Measurements from ENCODE around the gene ADAMTSL1.

The ADAMTSL1 gene

DNA sequence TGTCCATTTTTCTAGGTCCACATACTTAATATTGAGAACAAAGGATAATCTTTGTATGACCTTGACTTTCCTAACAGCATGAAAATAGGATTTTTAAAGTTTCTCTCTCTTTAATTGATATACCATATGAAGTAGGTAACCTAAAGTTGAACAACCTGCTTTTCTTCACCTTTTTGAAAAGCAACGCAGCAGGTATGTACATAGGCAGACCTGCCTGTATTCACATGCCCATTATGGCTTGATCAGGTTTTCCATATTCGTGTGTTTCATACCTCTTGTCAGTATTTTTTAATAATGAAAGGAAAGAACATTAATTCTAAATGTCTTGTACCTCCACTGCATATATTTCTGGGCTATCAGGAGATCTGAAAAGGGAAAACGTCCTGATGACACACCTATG lies 1.5 kb upstream of the ADAMTSL1 start:
- no peak for DNase-seq

DNA sequence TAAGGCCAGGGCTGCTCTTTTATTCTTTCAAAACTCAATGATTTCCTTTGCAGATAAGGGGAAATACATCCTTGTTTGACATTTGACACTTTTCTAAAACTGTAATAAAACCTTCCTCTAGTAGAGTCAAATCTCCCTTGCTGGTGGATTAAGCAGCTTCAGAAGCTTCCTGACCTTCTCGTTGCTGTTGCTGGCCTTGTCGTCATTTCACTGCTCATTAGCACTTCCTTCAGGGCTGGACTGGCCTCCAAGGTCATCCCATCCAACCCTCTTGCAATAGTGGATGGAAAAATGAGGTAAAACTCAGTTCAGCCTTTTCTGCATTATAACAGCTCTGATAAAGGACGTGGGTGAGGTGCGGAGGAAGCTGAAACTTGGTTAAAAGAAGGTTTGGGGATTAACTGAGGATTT lies 1.1 kb upstream of the ADAMTSL1 start:
- DNase-seq: peak; percentile 59

DNA sequence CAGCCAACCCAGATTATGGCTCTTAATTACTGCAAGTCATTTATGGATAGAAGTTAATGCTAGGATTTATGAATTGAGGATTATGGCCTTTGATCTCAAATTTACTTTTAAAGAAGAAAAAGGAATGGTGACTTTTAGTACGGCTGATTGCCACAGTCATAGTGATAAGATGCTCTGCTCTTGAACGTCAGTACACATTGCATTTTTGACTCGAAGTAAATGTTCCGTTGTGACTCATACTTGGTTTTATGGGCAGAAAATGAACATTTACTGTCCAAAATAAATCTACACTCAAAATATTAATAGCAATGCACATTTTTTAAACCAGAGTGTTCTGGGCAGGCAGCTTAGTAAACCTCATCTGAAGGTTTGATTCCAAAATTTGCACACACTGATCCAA lies 830 bp downstream of the ADAMTSL1 start:
- no peak for DNase-seq

- peak; percentile 35 for DNase-seq
Observed at GRCh38 chr9:18477121-18477660, 3.2 kb downstream of the ADAMTSL1 start.

DNA sequence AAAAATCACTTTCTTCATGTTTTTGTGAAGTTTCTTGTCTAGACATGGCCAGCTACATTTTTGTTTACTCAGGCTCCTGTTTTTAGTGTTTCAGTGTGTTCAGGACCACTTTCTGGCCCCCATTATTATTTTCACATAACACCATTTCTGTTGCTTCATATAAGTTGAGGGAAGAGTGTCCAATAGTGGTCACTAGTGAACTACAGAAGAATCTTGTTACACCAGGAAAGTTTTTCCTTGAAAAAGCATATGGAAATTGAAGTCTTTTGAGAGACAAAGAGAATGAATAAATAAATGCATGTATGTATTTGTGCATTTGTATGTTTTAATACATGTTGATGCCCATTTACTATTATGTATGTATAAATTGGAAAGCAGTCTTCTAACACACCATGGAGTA lies 3.8 kb downstream of the ADAMTSL1 start:
- no peak for DNase-seq

DNA sequence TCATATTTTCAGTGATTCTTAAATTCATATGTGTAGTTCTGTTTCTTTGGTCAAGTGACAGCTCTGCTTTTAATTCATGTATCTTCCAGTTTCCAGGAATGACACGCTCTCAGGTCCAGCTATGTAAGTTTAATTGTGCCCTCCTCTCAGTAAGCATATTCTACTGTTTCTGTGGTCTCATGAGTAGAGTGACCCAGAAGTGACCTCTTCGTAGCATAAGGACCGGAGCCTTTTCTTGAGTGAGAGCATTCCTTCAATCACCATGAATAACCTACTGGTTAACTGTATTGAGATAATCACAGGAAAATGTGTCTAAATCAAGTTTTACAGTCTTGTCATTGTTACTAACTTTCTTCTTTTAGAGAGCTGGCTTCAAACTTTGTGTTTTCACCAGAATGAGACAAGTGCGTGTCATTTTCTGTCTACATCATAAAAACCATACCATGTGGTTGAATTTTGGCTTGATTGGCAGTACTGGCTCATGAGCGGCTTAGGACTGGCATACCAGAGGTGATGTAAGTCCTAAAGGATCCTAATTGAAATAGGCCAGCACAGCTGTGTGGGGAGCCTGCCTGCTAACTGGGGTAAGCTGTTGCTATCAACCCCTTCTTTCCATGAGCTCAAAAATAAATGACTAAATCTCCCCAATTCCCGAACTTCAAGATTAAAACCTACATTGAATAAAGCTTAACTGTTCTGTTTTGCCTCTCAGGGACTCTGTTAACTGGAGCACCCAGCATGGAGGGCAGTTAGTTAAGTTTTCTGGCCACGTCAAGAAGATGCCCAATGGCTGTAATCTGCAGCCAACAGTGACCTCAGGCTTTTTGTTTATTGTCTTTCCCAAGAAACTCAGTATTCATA lies 4.8 kb downstream of the ADAMTSL1 start:
- DNase-seq: peak; percentile 58

- DNase-seq: no peak
Observed at GRCh38 chr9:18479405-18479804, 5.5 kb downstream of the ADAMTSL1 start.

GRCh38 chr9:18480662-18481093 lies 6.7 kb downstream of the ADAMTSL1 start:
- no peak for DNase-seq

DNA sequence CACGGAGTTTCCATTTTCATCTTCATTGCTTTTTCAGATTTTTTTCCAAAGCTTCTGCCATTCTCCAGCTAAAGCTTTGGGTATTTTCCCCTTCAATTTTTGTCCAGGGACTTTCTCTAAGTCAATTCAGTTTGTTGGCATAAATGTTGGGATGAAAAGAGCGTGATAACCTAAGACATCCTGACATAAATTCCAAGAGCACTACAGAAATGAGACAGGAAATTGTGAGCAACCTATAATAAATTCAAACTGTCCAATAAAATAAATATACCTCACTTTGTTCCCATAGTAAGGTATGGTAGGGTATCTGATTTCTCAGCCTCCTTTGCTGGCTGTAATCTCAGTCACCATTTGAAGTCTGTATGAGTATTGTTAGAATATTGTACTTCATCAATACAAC lies 8.4 kb downstream of the ADAMTSL1 start:
- no peak for DNase-seq

- DNase-seq: no peak
Observed at GRCh38 chr9:18485714-18486113, 11.8 kb downstream of the ADAMTSL1 start.

DNA sequence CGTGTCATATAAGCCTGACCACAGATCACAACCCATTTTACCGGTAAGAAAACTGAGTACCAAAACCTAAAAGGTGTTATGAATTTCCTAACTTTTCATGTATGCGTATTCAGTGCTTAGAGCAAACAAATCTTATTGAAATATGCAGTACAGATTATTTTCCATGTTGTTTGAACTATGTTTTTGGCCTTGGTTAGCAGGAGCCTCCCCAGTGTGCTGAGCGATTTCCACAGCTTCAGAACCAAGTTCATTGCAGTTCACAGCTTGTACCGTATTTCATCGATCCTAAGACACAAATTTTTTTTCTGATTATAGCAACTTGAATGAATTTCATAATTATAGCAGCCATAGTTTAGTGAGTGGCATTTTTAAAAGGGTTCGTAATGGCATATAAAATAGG lies 13.7 kb downstream of the ADAMTSL1 start:
- DNase-seq: no peak

DNA sequence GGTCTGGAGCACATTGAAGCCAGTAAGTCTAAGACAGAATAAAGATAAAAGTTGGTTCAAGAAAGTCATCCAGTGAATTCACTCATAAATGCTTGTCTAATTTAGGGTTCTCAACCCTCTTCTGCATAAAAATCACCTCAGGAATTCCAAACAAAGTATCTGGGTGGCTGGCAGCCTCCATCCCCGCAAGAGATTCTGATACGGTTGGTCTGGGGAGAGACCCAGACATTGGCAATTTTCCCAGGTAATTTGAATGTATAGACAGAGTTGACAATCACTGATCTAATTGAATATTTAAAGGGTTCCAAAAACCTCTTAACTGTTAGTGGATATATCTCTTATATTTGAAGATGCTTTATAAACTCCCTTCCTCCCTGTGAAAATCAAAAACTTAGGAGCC lies 14.9 kb downstream of the ADAMTSL1 start:
- DNase-seq: no peak

GRCh38 chr9:18489861-18490260 lies 15.9 kb downstream of the ADAMTSL1 start:
- no peak for DNase-seq

DNA sequence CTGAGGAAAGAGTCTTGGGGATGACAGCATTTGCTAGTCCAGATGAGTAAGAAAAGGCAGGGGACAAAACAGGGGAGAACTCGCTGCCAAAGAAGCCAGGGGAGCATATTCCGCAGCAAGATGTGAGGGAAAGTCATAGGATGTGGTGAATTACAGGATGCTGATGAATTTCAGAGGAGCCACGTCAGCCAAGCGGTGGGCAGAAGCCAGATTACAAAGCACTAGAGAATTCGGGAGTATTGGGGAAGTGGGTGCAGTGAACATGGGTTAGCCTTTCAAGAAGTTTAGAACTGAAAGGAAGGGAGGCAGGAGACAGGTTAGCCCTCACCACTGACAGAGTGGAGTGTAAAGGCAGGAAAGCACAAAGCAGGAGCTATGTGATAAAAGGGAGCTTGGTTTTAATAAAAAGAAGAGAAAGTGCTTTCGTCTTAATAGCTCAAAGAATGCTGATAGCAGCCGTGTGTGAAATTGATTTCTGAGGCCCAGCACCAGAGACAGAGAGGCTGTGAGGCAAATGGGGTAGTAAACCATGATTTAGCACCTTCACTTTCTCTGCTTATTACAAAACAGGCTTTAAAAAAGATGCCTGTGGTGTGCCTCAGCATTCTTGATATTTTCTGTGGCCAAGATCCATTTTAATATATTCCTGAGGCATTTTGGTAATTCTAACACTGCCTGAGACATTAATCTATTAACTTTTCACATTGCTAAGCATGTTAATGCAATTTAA lies 16.9 kb downstream of the ADAMTSL1 start:
- peak; percentile 63 for DNase-seq

DNA sequence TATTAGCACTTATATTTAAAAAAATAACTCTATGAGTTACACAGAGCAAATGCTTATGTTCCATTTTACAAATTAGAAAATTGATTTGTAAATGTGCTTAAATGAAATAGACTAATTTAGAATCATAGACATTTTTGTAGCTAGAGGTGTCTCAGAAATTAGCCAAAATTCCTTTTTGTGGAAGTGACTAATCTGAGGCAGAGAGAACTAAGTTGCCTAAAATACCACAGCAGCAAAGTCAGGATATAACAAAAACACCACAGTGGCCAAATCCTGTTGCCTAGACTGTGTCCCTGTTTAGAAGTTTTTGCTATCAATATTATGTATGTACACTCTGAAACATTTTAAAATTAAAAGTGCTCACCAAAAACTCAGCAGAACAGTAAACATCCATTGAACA lies 18.7 kb downstream of the ADAMTSL1 start:
- DNase-seq: no peak

- no peak for DNase-seq
Observed at GRCh38 chr9:18493451-18493993, 19.6 kb downstream of the ADAMTSL1 start.

- no peak for DNase-seq
Observed at GRCh38 chr9:18495065-18495464, 21.1 kb downstream of the ADAMTSL1 start.

- no peak for DNase-seq
Observed at GRCh38 chr9:18496256-18497000, 22.5 kb downstream of the ADAMTSL1 start.

DNA sequence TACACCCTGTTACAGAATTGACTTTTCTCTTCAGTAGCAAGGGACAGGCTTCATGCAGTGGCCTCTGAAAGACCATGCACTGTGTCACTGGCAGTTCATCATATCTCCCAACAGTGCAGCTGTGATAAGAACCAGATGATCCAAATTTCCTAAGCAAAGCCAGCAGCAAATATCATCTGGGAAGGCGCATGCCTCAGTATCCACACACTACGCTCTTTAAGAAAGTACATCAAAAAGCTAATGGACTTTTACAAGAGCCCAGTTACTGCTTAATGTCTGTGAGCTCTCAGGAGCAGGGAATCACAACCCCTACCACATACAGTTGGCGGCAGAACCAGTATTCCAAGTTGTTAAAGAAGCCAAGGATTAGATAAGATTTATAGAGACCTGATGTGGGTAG lies 25.1 kb downstream of the ADAMTSL1 start:
- DNase-seq: no peak

- DNase-seq: no peak
Observed at GRCh38 chr9:18499980-18500379, 26.0 kb downstream of the ADAMTSL1 start.

- DNase-seq: no peak
Observed at GRCh38 chr9:18500451-18500850, 26.5 kb downstream of the ADAMTSL1 start.

DNA sequence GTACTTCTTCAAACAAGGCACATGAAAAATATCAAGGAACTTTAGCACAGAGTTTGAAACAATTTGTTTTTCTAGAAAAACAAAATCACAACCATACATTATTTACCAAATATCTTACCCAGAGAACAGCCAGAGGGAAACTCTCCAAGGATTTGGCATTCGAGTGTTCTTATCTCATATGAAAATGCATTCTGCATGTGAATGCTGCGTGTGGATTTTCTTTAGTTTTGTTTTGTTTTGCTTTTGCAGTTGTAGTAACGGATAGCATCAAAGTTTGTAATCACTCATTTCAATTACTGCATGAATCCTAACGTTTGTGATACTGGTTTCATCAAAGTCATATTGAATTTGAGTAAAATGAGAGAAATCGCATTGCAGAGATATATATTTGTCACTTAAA lies 28.0 kb downstream of the ADAMTSL1 start:
- no peak for DNase-seq

GRCh38 chr9:18502546-18502945 lies 28.6 kb downstream of the ADAMTSL1 start:
- no peak for DNase-seq

Data from eye (tissue), 1 donor.